IPS-18a (cell line): ENCODE results near the gene MAP4K1.
A peak's percentile ranks its signal among the peaks of the same experiment; 100 is the strongest.
"Not testable (repeated sequence)": the region's sequence is repeated elsewhere in the genome, so short reads cannot be mapped to it uniquely, and the experiment has no call there.

Experiments
- H3K27ac ChIP-seq: one replicate; pipeline ENCODE4 v1.5.1; 2013; ENCODE audit warnings: low read length
- H3K27me3 ChIP-seq: one replicate; pipeline ENCODE4 v1.6.1; 2013; ENCODE audit warnings: mild to moderate bottlenecking, low read length; ENCODE audit not compliant: control insufficient read depth, insufficient read depth
- H3K36me3 ChIP-seq: one replicate; pipeline ENCODE4 v1.6.1; 2013; ENCODE audit warnings: low read depth, low read length; ENCODE audit not compliant: control insufficient read depth
- H3K4me1 ChIP-seq: one replicate; pipeline ENCODE4 v1.6.1; 2013; ENCODE audit warnings: low read depth, low read length; ENCODE audit not compliant: control insufficient read depth
- H3K4me3 ChIP-seq: one replicate; pipeline ENCODE4 v1.5.1; 2013; ENCODE audit warnings: low read length
- H3K9ac ChIP-seq: one replicate; pipeline ENCODE4 v1.6.1; 2013; ENCODE audit warnings: mild to moderate bottlenecking, low read length, moderate library complexity
- H3K9me3 ChIP-seq: one replicate; pipeline ENCODE4 v1.6.1; 2013; ENCODE audit warnings: low read depth, low read length; ENCODE audit not compliant: control insufficient read depth

Gene MAP4K1

DNA sequence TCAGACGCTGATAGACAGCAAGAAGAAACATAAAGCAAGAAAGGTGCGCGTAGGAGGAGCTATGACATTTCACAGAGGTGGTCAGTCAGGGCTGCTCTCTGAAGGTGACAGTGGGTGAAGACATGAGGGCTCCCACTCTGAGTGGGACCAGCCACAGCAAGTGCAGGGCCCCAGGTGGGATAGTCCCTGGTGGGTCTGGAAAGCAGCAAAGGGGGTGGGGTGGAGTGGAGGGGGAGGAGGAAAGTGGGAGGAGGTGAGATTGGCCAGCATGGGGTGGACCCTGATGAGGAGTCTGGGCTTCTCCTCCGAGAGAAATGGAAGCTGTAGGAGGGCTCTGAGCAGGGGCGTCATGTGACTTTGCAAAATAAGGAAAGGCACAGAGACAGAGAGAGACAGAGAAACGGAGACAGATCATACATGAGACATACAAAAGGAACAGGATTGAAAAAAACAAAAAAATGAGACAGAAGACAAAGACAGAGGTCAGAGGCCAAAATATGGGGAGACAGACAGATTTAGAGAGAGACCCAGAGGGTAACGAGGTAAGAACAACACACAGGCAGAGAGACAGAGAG, 2.7 kb downstream of the MAP4K1 start:
- Histone ChIP-seq H3K9me3 (no peaks in the 10 kb centered on the region), H3K4me1 (peaks cover 7% of the 10 kb centered on the region), H3K36me3 (peaks cover under 1% of the 10 kb centered on the region), H3K4me3 (no peak overlapping the region), H3K9ac (no peak overlapping the region), H3K27ac (no peak overlapping the region), H3K27me3 (no peaks in the 10 kb centered on the region)

DNA sequence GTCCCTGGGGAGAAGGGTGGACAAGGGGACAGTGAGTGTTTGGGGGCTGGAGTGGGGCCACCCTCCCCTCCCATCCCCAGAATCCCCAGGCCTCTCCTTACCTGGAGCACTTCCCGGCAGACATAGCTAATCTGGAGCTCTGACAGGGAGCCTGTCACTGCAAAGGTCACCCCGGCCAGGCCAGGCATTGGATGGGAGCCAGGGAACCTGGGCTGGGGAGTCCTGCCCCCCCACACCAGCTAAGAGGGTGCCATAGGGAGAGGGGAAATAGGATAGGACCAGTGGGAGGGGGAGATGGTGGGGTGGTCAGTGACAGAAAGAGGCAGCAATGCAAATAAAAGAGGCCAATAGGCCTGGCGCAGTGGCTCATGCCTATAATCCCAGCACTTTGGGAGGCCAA, 3.5 kb downstream of the MAP4K1 start:
- no peaks in the 10 kb centered on the region for H3K9me3 ChIP-seq
- no peaks in the 10 kb centered on the region for H3K36me3 ChIP-seq
- no peak overlapping the region for H3K27ac ChIP-seq
- H3K9ac ChIP-seq, result no peak overlapping the region
- no peak overlapping the region for H3K4me3 ChIP-seq
- H3K4me1 ChIP-seq, result peaks cover 7% of the 10 kb centered on the region
- no peaks in the 10 kb centered on the region for H3K27me3 ChIP-seq

DNA sequence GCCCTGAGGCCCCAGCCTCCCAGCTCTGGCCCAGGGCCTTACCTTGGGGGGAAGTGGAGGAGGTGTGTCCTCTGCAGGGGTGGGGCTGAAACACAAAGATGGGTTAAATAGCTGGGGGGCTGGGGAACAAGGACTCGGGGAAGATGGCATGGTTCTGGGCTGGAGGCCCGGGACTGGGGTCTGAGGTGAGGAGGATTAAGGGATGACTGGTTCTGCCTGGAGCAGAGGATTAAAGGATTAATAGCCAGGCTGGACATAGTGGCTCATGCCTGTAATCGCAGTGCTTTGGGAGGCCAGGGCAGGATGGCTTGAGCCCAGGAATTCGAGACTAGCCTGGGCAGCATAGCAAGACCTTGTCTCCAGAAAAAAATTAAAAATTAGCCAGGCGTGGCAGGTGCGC, 11.6 kb downstream of the MAP4K1 start:
- no peak overlapping the region for H3K4me3 ChIP-seq
- H3K36me3 ChIP-seq, result no peaks in the 10 kb centered on the region
- H3K9ac ChIP-seq, result no peak overlapping the region
- H3K4me1 ChIP-seq, result no peaks in the 10 kb centered on the region
- no peaks in the 10 kb centered on the region for H3K27me3 ChIP-seq
- H3K27ac ChIP-seq, result no peak overlapping the region
- no peaks in the 10 kb centered on the region for H3K9me3 ChIP-seq

DNA sequence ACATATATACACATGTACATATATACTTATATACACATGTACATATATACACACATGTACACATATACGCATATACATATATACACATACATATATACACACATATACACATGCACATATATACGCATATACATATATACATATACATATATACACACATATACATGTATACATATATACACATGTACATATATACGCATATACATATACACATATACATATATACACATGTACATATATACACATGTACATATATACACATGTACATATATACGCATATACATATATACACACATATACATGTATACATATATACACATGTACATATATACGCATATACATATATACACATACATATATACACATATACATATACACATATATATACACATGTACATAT, 14.9 kb downstream of the MAP4K1 start:
- H3K9me3 ChIP-seq, H3K27ac ChIP-seq, H3K36me3 ChIP-seq, H3K4me1 ChIP-seq, H3K4me3 ChIP-seq, H3K9ac ChIP-seq, H3K27me3 ChIP-seq: not testable (repeated sequence)

DNA sequence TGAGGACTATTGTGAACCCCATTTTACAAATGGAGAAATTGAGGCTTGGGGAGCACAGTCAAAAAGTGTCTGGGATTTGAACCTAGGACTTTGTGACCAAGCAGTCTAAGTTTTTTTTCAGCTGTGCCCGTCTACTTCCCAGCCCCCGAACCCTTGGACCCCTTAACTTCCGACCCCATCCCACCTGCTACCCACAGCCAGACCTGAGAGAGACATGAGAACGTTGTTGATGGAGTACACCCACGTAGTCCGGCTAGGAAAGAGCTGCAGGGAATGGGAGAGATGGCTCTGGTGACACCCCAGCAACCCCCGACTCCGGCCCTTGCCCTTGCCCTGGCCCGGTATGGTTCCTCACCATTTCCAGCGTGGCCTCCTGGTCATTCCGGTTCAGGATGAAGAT, 18.0 kb downstream of the MAP4K1 start:
- H3K36me3 ChIP-seq, result no peaks in the 10 kb centered on the region
- no peak overlapping the region for H3K27ac ChIP-seq
- H3K4me1 ChIP-seq, result no peaks in the 10 kb centered on the region
- H3K9ac ChIP-seq, result no peak overlapping the region
- H3K27me3 ChIP-seq, result no peaks in the 10 kb centered on the region
- no peak overlapping the region for H3K4me3 ChIP-seq
- H3K9me3 ChIP-seq, result no peaks in the 10 kb centered on the region

DNA sequence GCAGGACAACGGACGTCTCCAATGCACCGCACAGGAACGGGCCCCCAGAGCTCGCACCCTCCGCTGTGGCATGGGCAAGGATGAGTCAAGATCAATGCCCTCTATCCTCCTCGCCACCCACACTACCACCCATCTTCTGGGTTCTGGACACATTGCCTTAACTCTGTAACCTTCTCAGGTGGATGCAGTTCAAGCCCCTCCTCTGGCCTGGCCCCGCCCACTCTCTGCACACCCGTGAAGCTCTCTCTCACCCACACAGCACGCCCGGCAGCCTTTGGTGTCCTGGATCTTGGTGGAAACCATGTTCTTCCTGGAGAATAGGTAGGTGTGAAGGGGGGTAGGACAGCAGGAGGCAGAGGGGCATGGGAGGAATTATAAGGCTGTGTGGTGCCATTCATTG, 20.7 kb downstream of the MAP4K1 start:
- Histone ChIP-seq H3K9me3 (no peaks in the 10 kb centered on the region), H3K27me3 (no peaks in the 10 kb centered on the region), H3K36me3 (no peaks in the 10 kb centered on the region), H3K4me1 (no peaks in the 10 kb centered on the region), H3K9ac (no peak overlapping the region), H3K27ac (no peak overlapping the region), H3K4me3 (peak overlapping the region; percentile 71)

DNA sequence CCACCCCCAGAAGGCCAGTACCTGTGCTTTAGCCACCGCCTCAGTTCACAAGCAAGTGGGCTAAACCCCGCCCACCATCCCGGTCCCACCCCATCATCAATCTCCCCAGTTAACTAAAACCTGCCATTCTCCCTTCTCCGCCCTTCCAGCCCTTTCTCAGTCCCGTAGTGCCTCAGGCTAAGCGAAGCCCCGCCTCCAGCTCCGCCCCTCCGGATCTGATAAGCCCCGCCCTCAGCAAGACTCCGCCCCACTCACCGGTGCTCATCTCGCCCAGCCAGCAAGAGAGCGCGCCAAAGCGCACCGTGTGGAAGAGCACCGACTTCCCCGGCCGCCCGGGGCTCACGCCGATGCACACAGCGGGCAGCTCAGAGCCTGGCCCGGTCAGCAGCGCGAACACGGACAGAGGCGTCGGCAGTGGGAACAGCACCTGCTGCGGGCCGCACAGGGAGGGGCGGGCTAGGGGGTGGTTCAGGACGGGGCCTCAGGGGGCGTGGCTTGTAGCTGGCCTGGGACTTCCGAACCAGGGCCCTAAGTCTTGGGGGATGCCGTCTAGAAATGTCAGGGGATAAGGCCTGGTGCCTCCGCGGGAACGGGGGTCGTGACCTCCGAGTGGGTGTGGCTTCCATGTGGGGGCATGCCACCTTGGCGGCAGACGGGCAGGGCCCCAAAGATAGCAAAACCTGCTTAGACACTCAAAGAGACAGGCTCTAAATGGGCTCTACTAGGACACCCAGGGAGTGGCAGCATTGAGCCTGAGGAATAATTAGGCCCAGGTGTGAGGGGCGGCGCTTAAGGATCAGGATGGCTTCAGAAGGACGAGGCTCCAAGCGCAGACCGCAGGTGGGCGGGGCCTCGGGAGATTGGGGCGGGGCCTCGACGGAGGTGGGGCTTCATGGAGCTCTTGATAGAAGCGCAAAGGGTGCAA, 21.4 kb downstream of the MAP4K1 start:
- no peaks in the 10 kb centered on the region for H3K4me1 ChIP-seq
- no peak overlapping the region for H3K27ac ChIP-seq
- peak overlapping the region; percentile 71 for H3K4me3 ChIP-seq
- H3K36me3 ChIP-seq, result no peaks in the 10 kb centered on the region
- H3K27me3 ChIP-seq, result no peaks in the 10 kb centered on the region
- H3K9me3 ChIP-seq, result no peaks in the 10 kb centered on the region
- H3K9ac ChIP-seq, result peak overlapping the region; percentile 36

DNA sequence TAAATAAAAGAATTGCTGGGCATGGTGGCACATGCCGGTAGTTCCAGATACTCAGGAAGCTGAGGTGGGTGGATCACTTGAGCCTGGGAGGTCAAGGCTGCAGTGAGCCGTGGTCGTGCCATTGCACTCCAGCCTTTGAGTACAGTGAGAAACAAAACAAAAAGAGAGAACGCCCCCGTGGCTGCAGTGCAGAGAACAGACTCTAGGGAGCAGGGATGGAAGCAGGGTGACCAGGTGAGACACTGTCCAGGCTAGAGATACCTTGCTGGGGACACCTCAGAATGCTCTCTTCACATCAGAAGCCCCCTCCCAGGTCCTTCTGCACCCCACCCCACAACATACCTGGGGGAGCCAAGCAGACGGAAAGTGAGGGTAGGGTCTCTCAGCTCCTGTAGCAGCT, 24.8 kb downstream of the MAP4K1 start:
- Histone ChIP-seq H3K9ac (no peak overlapping the region), H3K27ac (no peak overlapping the region), H3K4me3 (no peak overlapping the region), H3K36me3 (no peaks in the 10 kb centered on the region), H3K9me3 (no peaks in the 10 kb centered on the region), H3K4me1 (no peaks in the 10 kb centered on the region), H3K27me3 (no peaks in the 10 kb centered on the region)

DNA sequence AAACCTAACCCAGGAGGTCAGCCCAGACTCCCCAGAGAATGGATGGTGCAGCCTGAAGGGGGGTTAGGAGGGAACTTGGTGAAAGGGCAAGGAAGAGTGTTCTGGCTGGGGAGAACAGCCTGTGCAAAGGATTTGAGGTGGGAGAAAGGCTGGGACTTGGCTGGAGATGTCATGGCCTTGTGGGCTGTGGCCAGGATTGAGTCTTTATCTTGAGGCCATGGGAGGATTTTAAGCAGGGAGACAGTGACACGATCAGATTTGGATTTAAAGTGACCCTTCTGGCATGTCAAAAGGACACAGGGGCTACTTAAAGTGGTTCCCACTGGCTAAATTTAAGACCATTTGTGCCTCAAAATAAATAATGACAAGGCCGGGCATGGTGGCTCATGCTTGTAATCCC, 29.7 kb downstream of the MAP4K1 start:
- H3K27ac ChIP-seq, result no peak overlapping the region
- H3K27me3 ChIP-seq, result no peaks in the 10 kb centered on the region
- H3K4me3 ChIP-seq, result no peak overlapping the region
- H3K9me3 ChIP-seq, result no peaks in the 10 kb centered on the region
- H3K4me1 ChIP-seq, result no peaks in the 10 kb centered on the region
- peaks cover 6% of the 10 kb centered on the region for H3K36me3 ChIP-seq
- no peak overlapping the region for H3K9ac ChIP-seq

DNA sequence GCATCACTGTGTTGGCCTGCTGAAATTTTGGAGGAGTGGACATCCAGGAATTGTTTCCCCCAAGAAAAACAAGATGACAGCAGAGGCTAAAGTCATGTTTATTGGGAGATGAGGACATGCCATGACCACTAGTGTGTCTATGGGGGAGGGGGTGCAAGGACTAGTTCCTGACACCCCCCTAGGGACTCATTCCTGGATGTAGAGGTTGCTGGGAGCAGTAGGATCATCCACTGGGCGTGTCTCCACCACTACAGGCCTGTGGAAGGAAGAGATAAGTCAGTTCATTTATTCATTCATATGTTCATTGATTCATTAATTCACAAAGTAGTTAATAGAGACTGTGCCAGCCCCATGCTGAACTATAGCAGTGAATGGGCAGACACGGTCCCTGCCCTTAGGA, 30.2 kb downstream of the MAP4K1 start:
- peaks cover 6% of the 10 kb centered on the region for H3K36me3 ChIP-seq
- H3K9me3 ChIP-seq, result no peaks in the 10 kb centered on the region
- H3K9ac ChIP-seq, result no peak overlapping the region
- no peaks in the 10 kb centered on the region for H3K27me3 ChIP-seq
- H3K27ac ChIP-seq, result no peak overlapping the region
- H3K4me1 ChIP-seq, result no peaks in the 10 kb centered on the region
- no peak overlapping the region for H3K4me3 ChIP-seq

DNA sequence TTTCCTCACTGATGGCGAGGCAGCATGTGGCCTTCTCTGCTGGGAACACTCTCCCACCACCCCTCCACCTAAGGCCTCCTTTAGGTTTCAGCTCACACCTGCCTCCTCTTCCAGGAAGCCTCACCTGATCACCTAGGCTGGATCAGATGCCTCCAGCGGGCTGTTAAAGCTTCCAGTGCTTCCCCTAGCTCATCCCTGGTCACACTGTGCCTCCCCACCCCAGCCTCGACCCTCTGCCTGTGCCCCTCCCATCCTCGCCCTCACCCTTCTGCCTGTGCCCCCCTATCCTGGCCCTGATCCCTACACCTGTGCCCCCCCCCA, 33.8 kb downstream of the MAP4K1 start:
- H3K36me3 ChIP-seq, result peaks cover 6% of the 10 kb centered on the region
- no peak overlapping the region for H3K4me3 ChIP-seq
- no peak overlapping the region for H3K9ac ChIP-seq
- no peaks in the 10 kb centered on the region for H3K27me3 ChIP-seq
- no peaks in the 10 kb centered on the region for H3K9me3 ChIP-seq
- H3K4me1 ChIP-seq, result no peaks in the 10 kb centered on the region
- no peak overlapping the region for H3K27ac ChIP-seq
